Smooth muscle cell (in vitro differentiated cells): ENCODE results near the gene MYLK. TPM values are rescaled to one million over a fixed set of nuclear protein-coding genes. Genes with fewer than 3 reads are reported as not detected.

ENCODE experiments used
- DNase-seq: peaks from one replicate; lab custom pipeline; 2025; ENCODE audit not compliant: unreplicated experiment; lab: John Stamatoyannopoulos, UW
- H2AFZ ChIP-seq: fragments of 200-600 bp; sonication (generic); 2 replicates; pipeline ENCODE4 v1.6.0; 2016; ENCODE audit warnings: antibody characterized with exemption, low read depth, mild to moderate bottlenecking
- H3F3A ChIP-seq: fragments of 200-600 bp; sonication (generic); 2 replicates; pipeline ENCODE4 v1.6.0; 2017; ENCODE audit warnings: antibody characterized with exemption, low read depth
- H3K27ac ChIP-seq: fragments of 200-600 bp; sonication (generic); 2 replicates; pipeline ENCODE4 v1.5.1; 2016; ENCODE audit warnings: low read depth, mild to moderate bottlenecking
- H3K27me3 ChIP-seq: fragments of 200-600 bp; sonication (generic); 2 replicates; pipeline ENCODE4 v1.6.1; 2016; ENCODE audit warnings: low read depth, mild to moderate bottlenecking
- H3K36me3 ChIP-seq: fragments of 200-600 bp; sonication (generic); 2 replicates; pipeline ENCODE4 v1.5.1; 2016; ENCODE audit warnings: low read depth
- H3K4me1 ChIP-seq: fragments of 200-600 bp; sonication (generic); 2 replicates; pipeline ENCODE4 v1.5.1; 2016; ENCODE audit warnings: low read depth
- H3K4me2 ChIP-seq: fragments of 200-600 bp; sonication (generic); 2 replicates; pipeline ENCODE4 v1.6.0; 2016; ENCODE audit warnings: mild to moderate bottlenecking
- H3K4me3 ChIP-seq: fragments of 200-600 bp; sonication (generic); 2 replicates; pipeline ENCODE4 v1.5.1; 2016; ENCODE audit warnings: mild to moderate bottlenecking
- H3K79me2 ChIP-seq: fragments of 200-600 bp; sonication (generic); 2 replicates; pipeline ENCODE4 v1.6.0; 2016; ENCODE audit warnings: low read depth, mild to moderate bottlenecking
- H3K9ac ChIP-seq: fragments of 200-600 bp; sonication (generic); 2 replicates; pipeline ENCODE4 v1.6.0; 2016; ENCODE audit warnings: low read depth
- H3K9me3 ChIP-seq: fragments of 200-600 bp; sonication (generic); replicated peaks from 2 replicates; pipeline ENCODE4 v1.5.1; 2016; ENCODE audit warnings: low read depth
- H4K20me1 ChIP-seq: fragments of 200-600 bp; sonication (generic); 2 replicates; pipeline ENCODE4 v1.6.0; 2016; ENCODE audit warnings: low read depth
- CTCF ChIP-seq: fragments of 200-600 bp; sonication (generic); IDR thresholded peaks from 2 replicates; pipeline ENCODE4 v1.5.1; 2017; ENCODE audit warnings: borderline replicate concordance, mild to moderate bottlenecking, antibody characterized with exemption; ENCODE audit not compliant: insufficient read depth, poor library complexity, severe bottlenecking
- WGBS: methylation state at CpG from one replicate; pipeline ENCODE4 v1.1.7; 2016; ENCODE audit warnings: low lambda C conversion rate; 5-methylcytosine and 5-hydroxymethylcytosine counted together
- polyA plus RNA-seq: library from polyadenylated mRNA; unstranded; fragments of >200 nt; fragmentation: Nextera tagmentation; extraction: Ambion mirVana; gene quantifications from 2 replicates; pipeline ENCODE4 v1.2.1, GENCODE V29; 2016
- small RNA-seq: library from RNA; depleted of rRNA; stranded (forward); fragments of <200 nt; gene quantifications from one replicate; pipeline ENCODE3, GENCODE V24; 2014
- total RNA-seq: library from RNA; depleted of rRNA; stranded (reverse); fragments of >200 nt; gene quantifications from 2 replicates; pipeline ENCODE4 v1.2.3, GENCODE V29; 2014

The MYLK gene
- total and polyA plus RNA-seq, 2 experiments from 2014 or later, result 13.6 to 25.5 TPM

- Histone ChIP-seq H3K4me3 (no peak overlapping the region), H3K4me2 (no peak overlapping the region), H3K9me3 (no peaks in the 10 kb centered on the region), H3K9ac (no peak overlapping the region), H3K79me2 (no peaks in the 10 kb centered on the region), H3K27me3 (no peaks in the 10 kb centered on the region), H4K20me1 (peaks cover 12% of the 10 kb centered on the region), H3F3A (no peaks in the 10 kb centered on the region), H2AFZ (no peak overlapping the region), H3K4me1 (no peaks in the 10 kb centered on the region), H3K36me3 (no peaks in the 10 kb centered on the region), H3K27ac (no peak overlapping the region)
- no peak for DNase-seq
- TF ChIP-seq CTCF, result no peak
- 68% methylated on average over 2 of the region's 2 CpGs for WGBS
These were observed 322.9 kb downstream of the MYLK start for GRCh38 chr3:123561188-123561587.

Small RNA genes lying within 50 kb of the gene (small RNA-seq; reads per million reads assigned to genes)
- gene RF00392, result not detected

Other genes starting within 250 kb of the MYLK start
- 80.9 and 84.6 TPM in 2 replicates for gene CCDC14, start 76.9 kb upstream of the MYLK start, total RNA-seq
- gene CCDC14, start 76.9 kb upstream of the MYLK start, polyA plus RNA-seq, result 15.4 and 16.6 TPM in 2 replicates
- not detected in 2 replicates for gene ROPN1, start 107.8 kb upstream of the MYLK start, total RNA-seq
- not detected in 2 replicates for gene ROPN1, start 107.8 kb upstream of the MYLK start, polyA plus RNA-seq
- gene KALRN, start 149.0 kb upstream of the MYLK start, total RNA-seq, result 31.1 and 41.3 TPM in 2 replicates
- gene KALRN, start 149.0 kb upstream of the MYLK start, polyA plus RNA-seq, result 26.1 and 26.2 TPM in 2 replicates